Ovary (tissue), 9 donors: ENCODE measurements around the gene KIF26B. TPM values are rescaled to one million over a fixed set of nuclear protein-coding genes. Genes with fewer than 3 reads are reported as not detected.

Source experiments
- DNase-seq, 5 donors: peaks; one replicate each; pipeline ENCODE4 v3.0.0-alpha.2; 2019 to 2020
- H3K27ac ChIP-seq, 2 donors: fragments of 200-600 bp; one replicate each; pipeline versions ENCODE4 v1.5.1 to v1.8.0; 2019 to 2022
- H3K27me3 ChIP-seq: fragments of 200-600 bp; one replicate; pipeline ENCODE4 v1.8.0; 2022
- H3K36me3 ChIP-seq: fragments of 200-600 bp; sonication (generic); one replicate; pipeline ENCODE4 v1.5.1; 2019
- H3K4me1 ChIP-seq: one replicate; pipeline ENCODE4 v1.8.1; 2013; ENCODE audit warnings: mild to moderate bottlenecking, moderate library complexity; ENCODE audit not compliant: insufficient read depth
- H3K4me3 ChIP-seq: fragments of 200-600 bp; sonication (generic); one replicate; pipeline ENCODE4 v1.5.1; 2017
- H3K9me3 ChIP-seq, 2 donors: fragments of 200-600 bp in 1 of 2; sonication (generic) in 1 of 2; one replicate each; pipeline versions ENCODE4 v1.5.1 to v1.8.1; 2013 to 2019; ENCODE audit warnings: mild to moderate bottlenecking in 1 of 2, moderate library complexity in 1 of 2
- EP300 ChIP-seq: sonication (generic); formaldehyde crosslinking; IDR thresholded peaks from one replicate; pipeline ENCODE4 v1.6.1; 2017; ENCODE audit warnings: antibody characterized with exemption
- POLR2A ChIP-seq: fragments of 450-650 bp; IDR thresholded peaks from one replicate; pipeline ENCODE4 v1.6.1; 2017; ENCODE audit warnings: antibody characterized with exemption, mild to moderate bottlenecking, moderate library complexity
- WGBS, 3 donors: extraction: QIAGEN DNeasy Blood & Tissue Kit in 1 of 3; methylation state at CpG; one replicate each; pipeline versions ENCODE4 v1.1.5 to v1.1.7; 2013 to 2017; 5-methylcytosine and 5-hydroxymethylcytosine counted together
- intact Hi-C, 4 donors: fragments of 100-400 bp; cut with DNase I; formaldehyde crosslinking; loops; one replicate each; pipeline versions ENCODE4 v1.11.0 to v1.15.1; 2022 to 2023
- polyA plus RNA-seq, 2 donors: library from polyadenylated mRNA; stranded (reverse); fragments of 200-250 nt in 1 of 2; fragments of 350-450 nt in 1 of 2; fragmentation: Illumina TruSeq in 1 of 2; extraction: RNeasy Lipid Tissue Mini Kit (QIAGEN cat#74804) in 1 of 2; gene quantifications; one replicate each; pipeline ENCODE4 v1.2.3, GENCODE V29; 2013 to 2014
- total RNA-seq, 7 donors: library from RNA; depleted of rRNA in 2 of 7; stranded (reverse); fragments of >200 nt in 2 of 7; fragmentation: NEBNext Ultra II Directional in 3 of 7; extraction: Animal tissue kit (Norgen Biotek cat#: 25700) in 3 of 7; gene quantifications; one replicate each; pipeline versions ENCODE4 v1.1.0 to v1.2.4, GENCODE V29; 2016 to 2023
- TF ChIP-seq, protein P1 (sequence below), 3 donors: fragments of 450-650 bp in 2 of 3; fragments of 200-600 bp in 1 of 3; IDR thresholded peaks; one replicate each; pipeline versions ENCODE4 v1.5.1 to v1.8.0; 2016 to 2022; ENCODE audit warnings: antibody characterized with exemption in 3 of 3, mild to moderate bottlenecking in 1 of 3
- donor health status: DM: no; HTN: no; CAD: no; lungs with moderate emphysema.
- donor health status: DM: no; HTN: no; CAD: no.
- donor health status: Bipolar disorder and iron deficiency.
- donor health status: DM: yes; HTN: yes; CAD: no.
- donor health status: DM: no; HTN: no; CAD: no.
- donor health status: DM: yes; HTN: yes; CAD: no.

The KIF26B gene
- total and polyA plus RNA-seq, 9 donors: 0.28 to 4.0 (median 0.54) TPM

DNA sequence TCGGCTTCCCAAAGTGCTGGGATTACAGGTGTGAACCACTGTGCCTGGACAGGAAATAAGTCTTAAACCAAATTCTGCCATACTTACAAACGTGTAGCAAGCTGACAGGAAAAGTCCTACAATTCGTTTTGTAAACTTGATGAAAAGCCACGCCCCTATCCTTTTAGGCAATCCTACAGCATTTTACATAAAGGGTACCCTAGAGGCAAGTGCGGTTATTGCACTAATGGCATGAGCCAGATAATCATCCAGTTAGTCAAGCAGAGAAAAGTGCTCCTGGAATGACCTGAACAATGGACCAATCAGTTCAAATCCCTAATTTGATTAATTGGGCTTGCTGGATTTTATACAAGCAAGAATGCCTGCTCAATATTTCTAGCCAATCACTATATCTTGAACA is 338.2 kb downstream of the KIF26B start:
- Histone ChIP-seq H3K27ac (no peak overlapping the region), H3K9me3 (no peaks in the 10 kb centered on the region), H3K36me3 (no peaks in the 10 kb centered on the region), H3K27me3 (no peaks in the 10 kb centered on the region), H3K4me3 (no peak overlapping the region), H3K4me1 (no peaks in the 10 kb centered on the region)
- TF ChIP-seq, protein P1, sequence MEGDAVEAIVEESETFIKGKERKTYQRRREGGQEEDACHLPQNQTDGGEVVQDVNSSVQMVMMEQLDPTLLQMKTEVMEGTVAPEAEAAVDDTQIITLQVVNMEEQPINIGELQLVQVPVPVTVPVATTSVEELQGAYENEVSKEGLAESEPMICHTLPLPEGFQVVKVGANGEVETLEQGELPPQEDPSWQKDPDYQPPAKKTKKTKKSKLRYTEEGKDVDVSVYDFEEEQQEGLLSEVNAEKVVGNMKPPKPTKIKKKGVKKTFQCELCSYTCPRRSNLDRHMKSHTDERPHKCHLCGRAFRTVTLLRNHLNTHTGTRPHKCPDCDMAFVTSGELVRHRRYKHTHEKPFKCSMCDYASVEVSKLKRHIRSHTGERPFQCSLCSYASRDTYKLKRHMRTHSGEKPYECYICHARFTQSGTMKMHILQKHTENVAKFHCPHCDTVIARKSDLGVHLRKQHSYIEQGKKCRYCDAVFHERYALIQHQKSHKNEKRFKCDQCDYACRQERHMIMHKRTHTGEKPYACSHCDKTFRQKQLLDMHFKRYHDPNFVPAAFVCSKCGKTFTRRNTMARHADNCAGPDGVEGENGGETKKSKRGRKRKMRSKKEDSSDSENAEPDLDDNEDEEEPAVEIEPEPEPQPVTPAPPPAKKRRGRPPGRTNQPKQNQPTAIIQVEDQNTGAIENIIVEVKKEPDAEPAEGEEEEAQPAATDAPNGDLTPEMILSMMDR (IDR thresholded peaks at IDR 0.05): no peak
- TF ChIP-seq POLR2A: no peak
- TF ChIP-seq EP300: no peak
- intact Hi-C loops: no loop called here
- WGBS, 3 donors: 80 to 86% (median 83%) methylated on average over 5 of the region's 5 CpGs
- DNase-seq: no peak

DNA sequence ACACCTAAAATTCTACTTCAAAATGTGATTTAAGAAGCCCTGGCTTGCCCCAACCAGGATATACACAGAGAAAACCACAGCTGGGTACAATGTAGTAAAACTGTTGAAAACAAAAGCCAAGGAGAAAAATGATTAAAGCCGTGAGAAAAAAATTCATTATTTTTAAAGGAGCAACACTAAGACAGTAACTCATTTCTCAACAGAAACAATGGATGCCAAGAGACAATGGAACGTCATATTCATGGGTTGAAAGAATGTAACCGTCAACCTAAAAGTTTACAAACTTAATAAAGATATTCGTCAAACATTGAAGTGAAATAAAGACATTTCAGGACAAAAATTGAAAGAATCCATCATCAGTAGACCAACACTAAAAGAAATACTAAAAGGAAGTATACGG is 340.9 kb downstream of the KIF26B start:
- DNase-seq: no peak
- Histone ChIP-seq H3K27me3 (no peaks in the 10 kb centered on the region), H3K4me1 (no peaks in the 10 kb centered on the region), H3K36me3 (no peaks in the 10 kb centered on the region), H3K9me3 (no peaks in the 10 kb centered on the region), H3K4me3 (no peak overlapping the region), H3K27ac (no peak overlapping the region)
- TF ChIP-seq POLR2A: no peak
- TF ChIP-seq EP300: no peak
- intact Hi-C loops: no loop called here
- WGBS, 3 donors: 82 to 98% (median 96%) methylated on average over 5 of the region's 5 CpGs

DNA sequence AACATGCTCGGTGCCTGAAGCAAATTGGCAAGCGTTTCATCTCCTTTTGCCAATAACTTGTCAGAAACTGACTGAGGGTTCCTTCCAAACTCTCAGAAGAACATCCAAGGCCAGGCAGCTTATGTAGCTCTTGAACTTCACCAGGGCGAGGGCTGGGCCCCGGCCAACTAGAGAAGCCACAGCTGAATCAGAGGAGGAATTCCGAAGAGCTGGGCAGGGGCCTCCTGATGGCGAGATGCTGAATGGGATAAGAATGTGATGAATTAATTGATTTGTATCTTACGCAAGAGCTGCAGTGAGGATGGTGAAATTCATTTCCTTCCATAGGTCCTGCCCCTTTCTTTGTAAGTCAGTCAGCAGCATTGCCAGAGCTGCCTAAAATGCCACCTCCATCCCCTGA is 345.8 kb downstream of the KIF26B start:
- Histone ChIP-seq H3K36me3 (no peaks in the 10 kb centered on the region), H3K4me3 (no peak overlapping the region), H3K9me3 (no peaks in the 10 kb centered on the region), H3K27ac (no peak overlapping the region), H3K4me1 (no peaks in the 10 kb centered on the region), H3K27me3 (no peaks in the 10 kb centered on the region)
- DNase-seq: no peak
- TF ChIP-seq POLR2A (no peak), EP300 (no peak)
- TF ChIP-seq, protein P1 (IDR thresholded peaks at IDR 0.05): no peak
- intact Hi-C loops: no loop called here
- WGBS, 3 donors: 51 to 54% (median 53%) methylated on average over 7 of the region's 7 CpGs

DNA sequence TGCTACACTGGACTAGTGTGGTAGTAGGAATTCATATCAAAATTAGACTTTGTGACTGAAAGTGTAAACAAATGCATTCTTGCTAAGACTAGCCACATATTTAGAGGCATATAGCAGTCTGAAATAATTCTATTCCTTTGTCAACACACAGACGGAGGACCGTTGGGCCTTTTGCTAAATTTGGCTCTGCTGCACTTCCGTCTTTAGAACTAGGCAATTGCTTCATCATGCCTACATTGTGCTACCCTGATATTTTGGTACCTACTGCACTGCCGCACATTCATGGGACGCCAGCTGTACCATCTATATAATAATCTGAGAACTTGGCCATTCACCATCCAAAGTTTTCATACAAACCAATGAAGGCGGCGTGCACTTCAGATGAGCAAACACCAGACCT is 346.8 kb downstream of the KIF26B start:
- intact Hi-C loops: no loop called here
- Histone ChIP-seq H3K4me1 (no peaks in the 10 kb centered on the region), H3K27ac (no peak overlapping the region), H3K4me3 (no peak overlapping the region), H3K9me3 (no peaks in the 10 kb centered on the region), H3K36me3 (no peaks in the 10 kb centered on the region), H3K27me3 (no peaks in the 10 kb centered on the region)
- no peak for DNase-seq
- 87 to 94% (median 92%) methylated on average over 7 of the region's 7 CpGs for WGBS, 3 donors
- no peak for TF ChIP-seq EP300
- TF ChIP-seq POLR2A: no peak
- TF ChIP-seq, protein P1 (IDR thresholded peaks at IDR 0.05): no peak

DNA sequence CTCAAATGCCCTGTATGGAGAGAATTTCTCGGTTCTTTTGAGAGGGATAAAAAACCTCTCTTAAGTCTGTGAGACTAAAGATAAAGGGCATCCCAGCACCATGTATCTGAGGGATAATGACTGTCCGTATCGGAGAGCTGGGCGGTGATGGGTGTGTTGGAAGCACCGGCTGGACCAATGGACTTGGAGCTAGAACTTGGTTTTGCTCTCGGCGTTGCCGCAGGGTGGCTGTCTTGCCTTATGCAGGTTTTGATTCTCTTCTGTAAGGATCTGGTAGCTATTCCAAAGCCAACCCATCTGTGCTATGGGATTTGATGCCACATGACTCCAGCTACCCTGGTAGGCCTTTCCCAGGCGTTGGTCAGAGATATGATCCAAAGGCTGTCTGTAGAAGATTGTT is 348.8 kb downstream of the KIF26B start:
- Histone ChIP-seq H3K4me3 (no peak overlapping the region), H3K27ac (no peak overlapping the region), H3K27me3 (no peaks in the 10 kb centered on the region), H3K4me1 (no peaks in the 10 kb centered on the region), H3K36me3 (no peaks in the 10 kb centered on the region), H3K9me3 (no peaks in the 10 kb centered on the region)
- TF ChIP-seq POLR2A (no peak), EP300 (no peak)
- TF ChIP-seq, protein P1 (IDR thresholded peaks at IDR 0.05): no peak
- WGBS, 3 donors: 93 to 95% (median 94%) methylated on average over 9 of the region's 9 CpGs
- intact Hi-C loops: no loop called here
- DNase-seq: no peak
